Activated naive CD4-positive, alpha-beta T cell treated with anti-CD3 and anti-CD28 coated beads, Interleukin-2, amount 50 U/mL, for 16 hours (primary cell): ENCODE results near the gene KMT2C.
"Not testable (repeated sequence)": the region's sequence is repeated elsewhere in the genome, so short reads cannot be mapped to it uniquely, and the experiment has no call there.

Experiments
- DNase-seq: peaks from one replicate; pipeline ENCODE4 v3.0.0-alpha.2; 2020

Gene KMT2C

GRCh38 chr7:152353281-152353680 is 82.5 kb downstream of the KMT2C start:
- DNase-seq = not testable (repeated sequence)

DNA sequence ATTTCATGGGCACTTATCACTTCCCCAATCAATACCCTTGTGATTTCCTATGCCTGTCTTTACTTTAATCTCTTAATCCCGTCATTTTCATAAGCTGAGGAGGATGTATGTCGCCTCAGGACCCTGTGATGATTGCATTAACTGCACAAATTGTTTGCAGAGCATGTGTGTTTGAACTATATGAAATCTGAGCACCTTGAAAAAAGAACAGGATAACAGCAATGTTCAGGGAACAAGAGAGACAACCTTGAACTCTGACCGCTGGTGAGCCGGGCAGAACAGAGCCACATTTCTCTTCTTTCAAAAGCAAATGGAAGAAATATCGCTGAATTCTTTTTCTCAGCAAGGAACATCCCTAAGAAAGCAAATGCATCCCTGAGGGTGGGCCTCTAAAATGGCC is 84.1 kb downstream of the KMT2C start:
- DNase-seq = not testable (repeated sequence)

- no peak for DNase-seq
These were observed 84.6 kb downstream of the KMT2C start for GRCh38 chr7:152351168-152351567.

DNA sequence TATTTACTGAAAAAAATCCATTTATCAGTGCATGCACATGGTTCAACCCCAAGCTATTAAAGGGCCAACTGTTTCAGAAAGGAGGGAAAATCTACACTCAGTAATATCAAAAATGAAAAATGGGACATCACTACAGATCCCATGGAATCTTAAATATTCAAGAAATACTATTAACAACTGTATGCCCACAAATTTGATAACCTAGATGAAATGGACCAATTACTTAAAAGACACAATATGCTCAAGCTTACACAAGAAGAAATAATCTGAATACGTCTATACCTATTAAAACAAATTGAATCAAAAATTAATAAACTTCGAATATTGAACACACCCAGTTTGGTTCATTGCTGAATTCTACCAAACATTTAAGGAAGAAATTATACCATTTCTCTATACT is 87.9 kb downstream of the KMT2C start:
- DNase-seq = no peak

GRCh38 chr7:152344253-152344652 is 91.5 kb downstream of the KMT2C start:
- DNase-seq = no peak

- no peak for DNase-seq
These were observed 93.0 kb downstream of the KMT2C start for GRCh38 chr7:152342796-152343195.

GRCh38 chr7:152341914-152342236 is 93.9 kb downstream of the KMT2C start:
- no peak for DNase-seq

DNA sequence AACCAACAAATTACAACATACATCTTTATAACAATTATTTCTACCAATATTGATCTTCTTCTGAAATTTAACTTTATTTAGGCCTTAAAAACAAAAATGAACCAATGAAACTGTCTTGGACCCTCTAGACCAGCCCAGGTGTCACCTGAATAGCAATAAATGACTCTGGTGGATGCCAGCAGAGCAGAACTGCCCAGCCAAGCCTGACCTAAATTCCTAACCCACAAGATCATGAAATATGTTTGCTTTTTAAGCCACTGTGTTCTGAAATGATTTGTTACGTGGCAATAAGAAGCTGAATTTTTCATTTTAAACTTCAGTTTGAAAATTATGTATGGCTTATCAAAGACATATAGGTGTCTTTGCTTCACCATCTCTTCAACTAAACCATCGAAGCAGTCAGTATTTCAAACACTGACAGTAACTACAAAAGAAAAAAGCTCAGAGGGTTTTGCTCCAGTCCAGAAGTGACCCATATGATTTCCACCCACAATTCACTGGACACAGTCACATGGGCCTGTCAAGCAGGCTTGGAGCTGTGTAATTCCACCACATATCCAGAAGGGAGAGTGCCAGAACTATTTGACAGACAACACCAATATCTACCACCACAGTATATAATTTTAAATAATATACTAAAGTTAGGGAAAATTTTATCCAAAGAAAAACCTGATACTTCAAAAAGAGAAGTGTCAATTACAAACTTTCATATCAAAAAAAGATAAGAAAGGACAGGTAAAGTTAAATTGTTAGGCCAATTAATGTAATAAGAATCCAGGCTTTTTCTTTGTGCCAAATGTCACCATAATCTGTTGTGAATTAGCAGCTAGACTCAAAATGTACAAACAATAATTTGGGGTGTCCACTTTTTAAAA is 94.5 kb downstream of the KMT2C start:
- no peak for DNase-seq

DNA sequence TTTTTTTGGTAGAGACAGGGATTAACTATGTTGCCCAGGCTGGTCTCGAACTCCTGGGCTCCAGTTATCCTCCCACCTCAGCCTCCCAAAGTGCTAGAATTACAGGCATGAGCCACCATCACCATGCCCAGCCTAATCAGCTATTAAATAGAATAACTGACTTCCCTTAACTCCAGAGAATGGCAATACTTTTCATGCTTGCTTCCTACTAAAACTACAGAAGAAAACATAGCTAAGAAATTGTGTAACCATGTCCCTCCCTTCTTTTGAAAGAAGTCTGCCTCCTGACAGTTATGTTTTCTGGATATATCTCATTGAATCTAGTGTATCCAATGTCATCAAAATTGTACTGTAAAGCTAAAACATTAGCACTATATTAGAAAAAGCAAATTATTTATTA is 95.6 kb downstream of the KMT2C start:
- no peak for DNase-seq

- no peak for DNase-seq
These were observed 97.2 kb downstream of the KMT2C start for GRCh38 chr7:152338561-152338960.

- DNase-seq = no peak
These were observed 98.9 kb downstream of the KMT2C start for GRCh38 chr7:152336754-152337368.

DNA sequence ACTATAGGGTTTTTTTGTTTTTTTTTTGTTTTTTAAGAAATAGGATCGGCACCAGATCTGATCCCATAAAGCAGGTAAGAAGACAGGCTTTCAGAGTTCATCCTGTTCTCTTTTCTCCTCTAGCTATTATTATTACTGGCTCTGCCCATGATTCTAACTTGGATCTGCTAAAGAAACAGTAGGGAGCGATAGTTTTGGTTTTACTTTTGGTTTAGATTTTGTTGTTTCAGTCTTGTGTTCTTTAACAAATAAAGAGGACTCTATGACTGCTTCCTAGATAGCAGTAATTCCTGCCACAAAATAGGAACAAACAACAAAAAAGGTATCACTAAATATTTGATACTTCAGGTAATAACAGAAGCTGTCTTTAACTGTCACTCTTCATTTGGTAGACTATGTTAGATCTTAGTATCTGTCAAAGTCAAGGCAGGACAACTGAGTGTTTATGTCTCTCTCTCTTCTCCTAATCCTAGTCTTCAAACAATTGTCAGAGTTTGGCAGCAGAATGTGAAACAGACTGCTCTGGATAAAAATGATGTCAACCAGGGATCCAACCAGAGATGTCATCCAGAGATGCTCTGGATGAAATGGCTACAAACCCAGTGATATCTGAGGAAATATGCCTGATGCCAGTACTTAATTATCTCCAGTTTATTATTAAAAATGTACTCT is 99.8 kb downstream of the KMT2C start:
- no peak for DNase-seq

- DNase-seq = no peak
These were observed 102.7 kb downstream of the KMT2C start for GRCh38 chr7:152333134-152333533.

GRCh38 chr7:152330827-152331226 is 105.0 kb downstream of the KMT2C start:
- DNase-seq = no peak

- DNase-seq = no peak
These were observed 106.3 kb downstream of the KMT2C start for GRCh38 chr7:152329469-152329868.

DNA sequence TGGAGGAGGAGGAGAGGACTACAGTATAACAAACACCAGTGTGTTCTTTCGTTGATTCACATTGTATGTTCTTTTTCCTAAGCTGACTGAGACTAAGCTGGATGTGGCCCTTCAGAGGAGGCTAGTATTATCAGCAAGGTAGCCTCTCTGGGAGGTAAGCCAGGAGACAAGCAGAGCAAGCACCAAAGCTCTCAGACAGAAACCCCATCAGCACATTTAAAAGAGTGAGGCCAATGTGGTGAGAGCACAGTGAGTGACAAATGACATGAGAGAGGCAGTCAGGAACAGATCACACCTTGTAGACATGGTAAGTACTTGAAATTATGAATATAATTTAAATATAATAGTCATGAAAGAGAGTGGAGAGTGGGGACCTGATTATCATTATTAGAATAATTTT is 107.6 kb downstream of the KMT2C start:
- DNase-seq = no peak

GRCh38 chr7:152315845-152316244 is 120.0 kb downstream of the KMT2C start:
- DNase-seq = no peak

DNA sequence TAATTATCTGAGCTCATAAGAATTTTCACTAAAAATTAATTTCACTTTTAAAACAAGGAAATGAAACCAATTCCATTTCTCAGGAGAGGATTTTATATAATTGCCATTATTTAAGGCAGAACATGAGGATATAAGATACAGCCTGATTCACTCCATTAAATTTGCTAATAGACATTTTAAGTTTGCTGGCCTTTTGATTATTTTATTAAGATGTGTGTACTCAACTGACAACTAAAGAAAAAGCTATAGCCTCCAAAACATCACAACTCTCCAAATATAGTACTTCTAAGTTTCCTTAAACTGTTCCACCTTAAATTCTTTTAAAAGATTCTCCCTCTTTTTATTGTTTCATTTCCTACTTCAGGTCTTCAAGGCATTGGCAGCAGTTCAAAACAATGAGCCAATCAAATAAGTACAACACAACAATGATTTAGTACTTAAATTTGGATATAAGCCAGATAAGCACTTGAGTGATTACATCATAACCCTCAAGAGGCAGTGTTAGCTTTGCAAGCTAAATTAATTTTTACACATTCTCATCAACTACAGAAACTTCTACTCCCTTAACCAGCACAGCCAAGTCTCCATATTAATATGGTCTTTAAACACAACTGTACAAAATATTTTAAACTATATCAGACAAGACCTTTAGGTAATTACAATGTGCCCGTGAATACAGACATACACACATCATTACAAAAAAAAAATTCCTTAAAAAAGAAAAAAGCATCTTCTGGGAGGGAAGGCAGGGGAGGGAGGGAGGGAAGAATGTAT is 121.8 kb downstream of the KMT2C start:
- no peak for DNase-seq

DNA sequence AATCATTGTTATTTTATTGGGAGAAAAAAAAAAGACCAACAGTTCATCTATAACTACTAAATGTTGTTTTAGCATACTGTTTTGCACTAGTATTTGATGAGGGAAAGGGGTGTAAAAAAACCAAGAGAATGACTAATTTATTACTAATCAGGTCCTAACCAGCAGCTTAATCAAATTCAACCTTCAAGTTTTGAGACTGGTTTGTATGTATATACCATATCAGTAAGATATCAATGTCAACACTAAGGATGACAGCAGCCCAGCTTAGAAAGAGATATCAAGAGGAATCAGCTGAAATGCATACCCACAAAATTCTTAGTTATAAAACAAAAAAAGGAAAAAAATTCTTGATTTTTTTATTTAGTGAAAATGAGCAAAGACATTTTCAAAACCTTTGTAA is 122.6 kb downstream of the KMT2C start:
- DNase-seq = no peak

DNA sequence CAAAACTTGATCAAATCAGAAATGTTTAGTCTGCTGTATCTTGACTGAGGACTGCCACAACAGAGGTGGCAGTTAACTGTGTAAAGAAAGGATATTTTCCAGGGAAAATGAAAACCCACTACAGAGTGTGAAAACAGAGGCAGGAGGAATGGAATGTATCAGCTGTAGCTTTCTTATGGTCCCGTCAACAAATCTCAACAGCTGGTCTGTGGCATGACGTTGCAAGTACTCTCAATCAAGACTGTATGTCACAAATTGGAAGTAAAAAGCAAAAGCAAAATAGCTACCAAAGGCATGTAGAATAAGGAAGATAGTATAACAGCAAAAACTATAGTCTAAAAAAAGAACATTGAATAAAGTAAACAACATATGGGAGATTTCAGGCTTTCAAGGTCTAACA is 123.5 kb downstream of the KMT2C start:
- no peak for DNase-seq

DNA sequence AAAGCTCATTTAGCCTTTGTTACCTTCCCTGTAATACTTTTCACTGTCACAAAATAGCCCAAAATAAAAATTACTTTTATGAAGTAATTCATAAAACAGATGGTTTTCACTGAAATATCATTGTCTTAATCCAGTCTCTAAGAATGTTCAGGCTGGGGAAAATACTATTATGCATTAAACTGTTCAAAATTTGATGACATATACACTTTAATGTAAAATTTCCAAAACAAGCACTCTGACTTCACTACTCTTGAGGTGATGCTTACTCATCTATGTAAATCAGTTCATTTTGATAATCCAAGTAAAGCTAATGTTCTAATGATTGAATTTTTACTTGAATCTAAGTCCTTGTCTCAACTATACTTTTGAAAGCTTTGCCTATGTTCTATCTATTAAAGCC is 127.9 kb downstream of the KMT2C start:
- no peak for DNase-seq

- not testable (repeated sequence) for DNase-seq
These were observed 136.2 kb downstream of the KMT2C start for GRCh38 chr7:152299542-152300143.

GRCh38 chr7:152292897-152293296 is 142.9 kb downstream of the KMT2C start:
- DNase-seq = no peak
